ENCODE data around the gene HSD11B2.

The HSD11B2 gene

GRCh38 chr16:67430977-67431774, at the start of gene HSD11B2:
Gene HSD11B2, plus strand, starts transcription at chr16:67431121. Its CDS starts 128 bp downstream, at chr16:67431249.
- no peak for DNase-seq (ENCODE audit: low read depth)
- peak within 1 kb of the TSS; percentile 45 for H3K4me3 ChIP-seq (ENCODE audit: low read depth, low read length)

- no peak for DNase-seq (ENCODE audit: low read depth)
- H3K4me3 ChIP-seq (ENCODE audit: low read depth, low read length): no peak overlapping the region
Measured at GRCh38 chr16:67383284-67383683, 47.6 kb upstream of the HSD11B2 start.

GRCh38 chr16:67384778-67385510, 46.0 kb upstream of the HSD11B2 start:
- DNase-seq (ENCODE audit: low read depth): no peak
- no peak overlapping the region for H3K4me3 ChIP-seq (ENCODE audit: low read depth, low read length)

GRCh38 chr16:67386861-67387455, 44.0 kb upstream of the HSD11B2 start:
- no peak for DNase-seq (ENCODE audit: low read depth)

DNA sequence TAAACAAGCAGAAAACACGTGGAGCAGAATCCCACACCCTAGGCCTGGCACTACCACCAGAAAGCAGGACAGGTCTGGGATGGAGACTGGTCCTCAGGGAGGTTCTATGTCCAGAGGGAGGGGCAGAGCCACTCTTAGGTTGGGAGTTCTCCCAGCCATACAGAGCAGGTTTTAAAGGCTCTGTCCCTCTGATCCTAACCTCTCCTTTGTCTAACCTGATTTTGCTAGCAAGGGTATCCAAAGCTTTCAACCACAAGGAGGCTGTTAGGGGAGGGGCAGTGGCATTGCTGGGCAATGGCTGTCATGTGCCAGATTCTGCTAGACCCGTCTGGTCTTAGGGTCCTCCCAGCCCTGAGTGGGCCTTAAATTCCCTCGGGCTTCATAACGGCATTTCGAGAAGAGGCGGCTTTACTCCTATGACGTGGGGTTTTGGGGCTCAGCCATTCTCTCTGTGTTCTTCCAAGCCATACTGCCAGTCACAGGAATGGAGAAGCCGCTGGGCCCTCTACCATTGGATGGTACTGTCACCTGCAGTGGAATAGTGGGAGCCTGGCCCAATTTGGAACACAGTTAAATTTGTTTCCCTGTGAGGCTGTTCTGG, 43.3 kb upstream of the HSD11B2 start:
- no peak overlapping the region for H3K4me3 ChIP-seq (ENCODE audit: low read depth, low read length)
- DNase-seq (ENCODE audit: low read depth): no peak

More at GRCh38 chr16:67386861-67387455, 44.0 kb upstream of the HSD11B2 start:
- no peak overlapping the region for H3K4me3 ChIP-seq (ENCODE audit: low read depth, low read length)

DNA sequence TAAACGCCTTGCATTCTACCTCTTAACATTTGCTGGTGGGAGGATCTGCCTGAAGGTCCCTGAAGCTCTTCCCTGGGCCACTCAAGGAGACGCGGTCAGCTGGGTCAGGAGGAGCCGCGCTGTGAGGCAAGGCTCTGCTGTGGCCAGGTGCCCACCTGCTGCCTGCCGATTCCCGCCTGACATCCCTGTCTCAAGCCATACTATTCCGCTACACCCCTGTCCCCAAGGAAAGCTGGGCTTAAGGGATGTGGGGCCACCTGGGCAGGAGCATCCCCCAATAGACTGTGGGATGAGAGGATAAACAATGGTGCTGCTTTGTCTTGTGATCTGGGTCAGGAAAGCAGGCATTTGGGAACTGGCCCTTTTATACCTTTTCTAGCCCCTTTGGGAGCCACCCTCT, 42.7 kb upstream of the HSD11B2 start:
- no peak overlapping the region for H3K4me3 ChIP-seq (ENCODE audit: low read depth, low read length)
- no peak for DNase-seq (ENCODE audit: low read depth)

- DNase-seq (ENCODE audit: low read depth): no peak
Measured at GRCh38 chr16:67388591-67388990, 42.3 kb upstream of the HSD11B2 start.

DNA sequence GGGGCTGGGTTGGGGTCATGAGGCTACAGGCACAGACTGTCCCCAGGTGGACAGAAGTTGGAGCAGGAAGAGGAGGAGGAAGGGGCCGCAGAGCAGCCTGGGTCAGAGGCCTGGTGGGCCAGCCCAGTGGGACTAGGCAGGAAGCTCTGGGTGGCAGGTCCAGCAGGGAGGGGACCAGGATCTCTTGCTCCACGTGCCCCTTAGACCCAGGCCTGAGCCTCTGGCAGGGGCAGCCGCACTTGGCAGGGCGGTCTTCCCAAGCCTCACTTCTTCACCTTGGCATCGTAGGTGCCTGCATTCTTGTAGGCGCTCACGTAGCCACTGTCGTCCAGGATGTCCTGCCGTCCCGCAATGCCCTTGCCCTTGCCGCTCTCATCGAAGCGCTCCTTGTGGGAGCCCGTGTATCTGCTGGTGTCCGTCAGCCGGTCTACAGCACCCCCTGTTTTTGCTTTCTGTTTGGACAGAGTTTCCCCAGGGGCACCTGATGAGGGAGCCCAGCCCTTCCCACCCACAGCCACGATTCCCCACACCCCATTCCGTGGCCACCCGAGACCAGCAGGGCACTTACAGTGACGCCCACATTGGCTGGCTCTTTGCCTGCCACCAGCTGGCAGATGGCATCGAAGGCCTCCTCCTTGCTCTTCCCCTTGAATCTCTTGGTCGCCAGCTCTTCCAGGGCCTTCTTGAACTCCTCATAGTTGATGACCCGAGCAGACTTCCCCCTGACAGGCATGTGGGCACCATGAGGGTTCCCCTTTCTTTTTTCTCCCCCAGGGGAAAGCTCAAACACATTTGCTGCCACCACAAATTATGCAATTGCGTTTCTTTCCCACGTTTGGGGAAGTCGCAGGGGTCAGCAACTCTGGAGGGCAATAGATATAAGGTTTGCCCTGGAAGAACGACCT, 40.8 kb upstream of the HSD11B2 start:
- no peak for DNase-seq (ENCODE audit: low read depth)
- H3K4me3 ChIP-seq (ENCODE audit: low read depth, low read length): no peak overlapping the region

More at GRCh38 chr16:67388591-67388990, 42.3 kb upstream of the HSD11B2 start:
- H3K4me3 ChIP-seq (ENCODE audit: low read depth, low read length): no peak overlapping the region

GRCh38 chr16:67390816-67391423, 40.0 kb upstream of the HSD11B2 start:
- no peak overlapping the region for H3K4me3 ChIP-seq (ENCODE audit: low read depth, low read length)

DNA sequence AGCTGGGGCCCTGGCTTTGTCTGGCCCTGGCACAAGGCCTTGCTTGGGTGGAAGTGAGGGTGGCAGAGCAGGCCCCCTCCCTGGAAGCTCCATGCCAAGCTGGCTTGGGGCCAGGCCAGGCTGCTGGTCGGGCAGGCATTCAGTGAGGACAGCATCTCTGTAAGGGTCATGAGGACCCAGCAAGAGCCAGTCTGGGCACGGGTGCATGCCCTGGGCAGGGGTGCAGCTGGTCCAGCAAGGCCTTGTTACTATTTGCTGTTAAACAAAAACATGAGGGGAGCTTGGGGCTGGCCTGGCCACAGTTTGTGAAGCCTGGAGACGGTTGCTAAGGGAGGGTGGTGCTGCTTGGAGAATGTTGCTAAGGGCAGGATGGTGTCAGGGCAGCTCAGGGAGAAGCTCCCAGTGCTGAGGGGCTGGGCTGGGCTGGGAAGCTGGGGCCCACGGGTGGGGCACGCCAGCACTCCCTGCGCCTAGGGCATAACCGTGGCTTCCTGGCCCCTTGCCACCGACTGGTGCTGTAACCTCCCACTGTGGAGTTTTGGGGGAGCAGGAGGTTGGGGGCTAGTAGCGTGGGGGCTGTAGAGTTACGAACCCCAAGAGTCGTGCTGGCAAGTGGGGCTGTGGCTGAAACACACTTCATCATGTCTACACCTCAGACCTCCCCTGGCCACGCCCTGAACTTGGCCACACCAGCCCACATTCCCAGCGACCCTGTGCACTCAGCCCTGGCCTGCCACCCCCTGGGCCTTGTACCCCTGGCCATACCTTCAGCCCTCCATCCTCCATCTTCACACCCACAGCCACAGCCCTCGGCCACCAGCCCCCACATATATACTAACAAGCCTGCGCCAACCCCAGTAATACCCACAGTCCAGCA, 39.3 kb upstream of the HSD11B2 start:
- DNase-seq (ENCODE audit: low read depth): no peak
- no peak overlapping the region for H3K4me3 ChIP-seq (ENCODE audit: low read depth, low read length)

More at GRCh38 chr16:67390816-67391423, 40.0 kb upstream of the HSD11B2 start:
- no peak for DNase-seq (ENCODE audit: low read depth)

DNA sequence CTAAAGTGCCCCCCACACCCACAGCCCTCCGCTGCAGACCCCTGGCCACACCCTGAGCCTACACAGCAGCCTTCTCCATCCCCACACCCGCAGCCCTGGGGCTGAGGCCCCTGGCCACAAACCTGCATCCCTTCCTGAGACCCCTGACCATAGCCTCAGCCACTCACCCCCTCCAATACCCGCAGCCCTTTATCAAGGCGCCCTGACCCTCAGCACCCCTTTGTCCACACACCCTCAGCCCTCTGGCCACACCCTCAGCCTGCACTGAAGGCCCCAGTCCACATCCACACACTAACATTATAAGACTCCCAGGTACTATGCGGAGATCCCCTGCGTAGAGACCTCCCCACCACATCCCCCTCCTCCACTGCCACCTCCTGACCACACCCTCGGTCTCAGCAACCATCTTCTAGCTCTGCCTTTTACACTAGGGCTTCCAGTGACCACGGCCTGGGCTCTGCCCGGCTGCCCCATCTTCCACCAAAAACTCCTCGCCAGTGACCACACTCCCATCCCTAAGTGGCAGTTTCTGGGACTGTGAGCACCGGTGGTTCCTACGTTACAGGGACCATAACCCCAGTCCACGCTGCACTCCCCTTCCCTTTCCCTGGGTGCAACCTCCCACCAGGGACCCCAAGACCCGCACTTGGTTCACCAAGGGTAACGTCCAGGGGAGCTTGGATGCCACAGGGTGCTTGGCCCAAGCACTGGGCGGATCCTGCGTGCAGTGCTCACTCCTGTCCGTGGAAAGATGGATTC, 38.4 kb upstream of the HSD11B2 start:
- peak overlapping the region; percentile 39 for H3K4me3 ChIP-seq (ENCODE audit: low read depth, low read length)
- DNase-seq (ENCODE audit: low read depth): no peak

DNA sequence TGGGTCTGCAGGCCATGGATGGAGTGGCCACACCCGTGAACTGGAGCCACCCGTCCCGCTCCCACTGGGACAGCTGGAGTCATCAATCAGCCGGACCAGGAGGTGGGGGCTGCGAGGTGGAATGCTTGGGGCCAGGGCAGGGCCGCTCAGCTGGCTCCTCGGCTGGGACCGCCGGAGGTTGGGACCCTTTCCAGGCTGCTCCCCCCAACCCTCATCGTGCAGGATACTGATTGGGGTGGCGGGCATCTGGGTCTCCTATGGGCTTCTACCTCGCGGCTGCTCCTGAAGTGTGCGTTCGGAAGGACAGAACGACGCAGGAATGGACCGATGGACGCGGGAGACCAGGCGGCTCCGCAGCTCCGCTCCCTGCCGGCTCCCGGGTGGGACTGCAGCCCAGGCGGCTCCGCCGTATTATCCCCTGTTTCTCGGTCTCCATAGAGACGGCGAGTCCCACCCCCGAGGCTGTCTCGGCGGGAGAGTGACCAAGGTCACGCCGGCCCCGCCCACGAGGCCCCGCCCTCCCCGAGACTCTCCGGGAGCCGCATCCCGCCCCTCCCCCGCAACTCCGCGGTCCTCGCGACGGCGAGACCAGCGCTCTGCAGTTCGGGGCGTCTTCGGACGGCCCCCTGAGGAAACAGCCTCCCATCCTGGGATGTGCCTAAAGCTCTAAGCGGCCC, 37.7 kb upstream of the HSD11B2 start, which contains the start of gene TPPP3:
Gene TPPP3, minus strand, starts transcription at position 388 of the 677 bp plus-strand sequence. CDS start 2,387 bp downstream, outside the sequence.
- no peak for DNase-seq (ENCODE audit: low read depth)
- peak within 1 kb of the TSS; percentile 39 for H3K4me3 ChIP-seq (ENCODE audit: low read depth, low read length)

- DNase-seq (ENCODE audit: low read depth): no peak
- H3K4me3 ChIP-seq (ENCODE audit: low read depth, low read length): peak overlapping the region; percentile 39
Measured at GRCh38 chr16:67393788-67394154, 37.1 kb upstream of the HSD11B2 start.

DNA sequence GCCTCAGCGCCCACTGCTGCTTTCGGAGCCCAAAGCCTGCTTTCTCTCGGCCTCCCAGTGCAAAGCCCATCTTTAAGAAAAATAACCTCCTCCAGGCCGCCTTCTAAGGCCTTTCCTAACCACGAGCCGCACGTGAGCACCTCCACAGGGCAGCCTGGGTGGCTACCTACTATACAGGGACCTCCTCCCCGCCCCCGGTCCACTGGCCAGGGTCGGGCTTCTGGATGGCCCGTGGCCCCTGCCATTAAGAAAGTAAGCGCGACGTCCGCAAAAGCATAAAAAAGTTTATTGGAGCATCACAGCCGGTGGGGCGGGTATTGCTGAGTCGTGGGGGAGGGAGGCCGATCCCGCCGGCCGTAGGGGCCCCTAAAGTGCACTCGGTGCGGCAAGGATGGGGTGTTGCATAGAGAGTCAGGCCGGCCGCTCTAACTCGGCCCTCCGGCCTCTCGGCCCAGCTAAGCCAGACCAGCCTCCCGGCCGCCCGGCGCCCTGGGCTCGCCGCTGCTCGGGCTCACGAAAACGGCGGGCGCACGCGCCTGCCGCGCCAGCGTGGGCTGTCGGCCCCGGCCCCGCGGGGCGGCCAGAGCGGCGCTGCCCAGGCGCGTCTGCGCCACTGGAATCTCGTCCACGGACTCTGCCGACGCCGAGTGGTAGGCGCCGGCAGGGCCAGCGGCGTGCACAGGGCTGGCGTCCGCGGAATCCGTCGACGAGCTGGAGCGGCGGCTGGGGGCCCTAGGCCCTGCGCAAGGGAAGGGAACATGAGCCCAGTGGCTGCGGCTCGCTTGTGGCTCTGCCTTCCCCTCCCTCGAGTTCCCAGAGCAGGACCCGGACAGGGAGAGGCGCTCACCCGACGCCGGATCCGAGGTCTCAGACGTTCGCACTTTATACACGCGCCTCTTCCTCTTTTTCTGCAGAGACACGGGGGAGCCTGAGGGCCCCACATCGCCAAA, 36.5 kb upstream of the HSD11B2 start:
- DNase-seq (ENCODE audit: low read depth): no peak
- H3K4me3 ChIP-seq (ENCODE audit: low read depth, low read length): no peak overlapping the region

- DNase-seq (ENCODE audit: low read depth): no peak
- no peak overlapping the region for H3K4me3 ChIP-seq (ENCODE audit: low read depth, low read length)
Measured at GRCh38 chr16:67395105-67395457, 35.8 kb upstream of the HSD11B2 start.

Measured in skeletal muscle cell (primary cell).